ENCODE measurements around the gene RSRC1.

Gene RSRC1

GRCh38 chr3:158244274-158244673, 134.4 kb downstream of the RSRC1 start:
- H3K9me3 ChIP-seq: peaks cover 0 to 7% (median 0%) of the 10 kb centered on the region in 3 donors
- H3K27ac ChIP-seq: no peak overlapping the region
- intact Hi-C loops (cut with DNase I; ENCODE audit: low total_unique reads): no loop called here
- no peak overlapping the region for H3K4me3 ChIP-seq
- H3K27me3 ChIP-seq: no peaks in the 10 kb centered on the region
- TF ChIP-seq CTCF (IDR thresholded peaks at IDR 0.05): no peak
- H3K36me3 ChIP-seq: no peaks in the 10 kb centered on the region
- no peaks in the 10 kb centered on the region for H3K4me1 ChIP-seq
- DNase-seq: no peak

- DNase-seq: no peak
- intact Hi-C loops (cut with DNase I; ENCODE audit: low total_unique reads): no loop called here
- no peaks in the 10 kb centered on the region for H3K27me3 ChIP-seq
These were observed 137.4 kb downstream of the RSRC1 start for GRCh38 chr3:158247288-158247687.

GRCh38 chr3:158248261-158248660, 138.4 kb downstream of the RSRC1 start:
- intact Hi-C loops (cut with DNase I; ENCODE audit: low total_unique reads): no loop called here
- no peak for DNase-seq
- Histone ChIP-seq H3K4me1 (peaks cover 0 to 5% (median 0%) of the 10 kb centered on the region in 4 donors), H3K27ac (no peak overlapping the region), H3K9me3 (peaks cover 0 to 18% (median 0%) of the 10 kb centered on the region in 3 donors), H3K36me3 (peaks cover 0 to 4% (median 3%) of the 10 kb centered on the region in 3 donors), H3K4me3 (no peak overlapping the region), H3K27me3 (no peaks in the 10 kb centered on the region)
- TF ChIP-seq CTCF (IDR thresholded peaks at IDR 0.05): no peak

More at GRCh38 chr3:158247288-158247687, 137.4 kb downstream of the RSRC1 start:
- Histone ChIP-seq H3K4me1 (peaks cover 0 to 5% (median 0%) of the 10 kb centered on the region in 4 donors), H3K36me3 (peaks cover 0 to 2% (median 1%) of the 10 kb centered on the region in 3 donors), H3K4me3 (no peak overlapping the region), H3K9me3 (peaks cover 0 to 18% (median 0%) of the 10 kb centered on the region in 3 donors), H3K27ac (no peak overlapping the region)
- no peak for TF ChIP-seq CTCF (IDR thresholded peaks at IDR 0.05)

GRCh38 chr3:158249183-158249582, 139.3 kb downstream of the RSRC1 start:
- Histone ChIP-seq H3K27me3 (no peaks in the 10 kb centered on the region), H3K36me3 (peaks cover 0 to 7% (median 4%) of the 10 kb centered on the region in 3 donors), H3K4me3 (no peak overlapping the region), H3K9me3 (peaks cover 0 to 15% (median 0%) of the 10 kb centered on the region in 3 donors), H3K4me1 (peaks cover 0 to 5% (median 0%) of the 10 kb centered on the region in 4 donors), H3K27ac (no peak overlapping the region)
- TF ChIP-seq CTCF (IDR thresholded peaks at IDR 0.05): no peak
- intact Hi-C loops (cut with DNase I; ENCODE audit: low total_unique reads): no loop called here
- DNase-seq: no peak

- intact Hi-C loops (cut with DNase I; ENCODE audit: low total_unique reads): no loop called here
- Histone ChIP-seq H3K27me3 (no peaks in the 10 kb centered on the region), H3K9me3 (no peaks in the 10 kb centered on the region), H3K36me3 (peaks cover 0 to 8% (median 0%) of the 10 kb centered on the region in 3 donors), H3K4me3 (no peak overlapping the region), H3K27ac (no peak overlapping the region), H3K4me1 (peaks cover 0 to 3% (median 0%) of the 10 kb centered on the region in 4 donors)
- no peak for DNase-seq
- no peak for TF ChIP-seq CTCF (IDR thresholded peaks at IDR 0.05)
These were observed 148.7 kb downstream of the RSRC1 start for GRCh38 chr3:158258619-158259018.

- Histone ChIP-seq H3K9me3 (peaks cover 0 to under 1% (median 0%) of the 10 kb centered on the region in 3 donors), H3K36me3 (no peaks in the 10 kb centered on the region), H3K4me1 (peaks cover 0 to 3% (median 0%) of the 10 kb centered on the region in 4 donors), H3K27me3 (no peaks in the 10 kb centered on the region), H3K27ac (no peak overlapping the region), H3K4me3 (no peak overlapping the region)
- no peak for DNase-seq
- no peak for TF ChIP-seq CTCF (IDR thresholded peaks at IDR 0.05)
- intact Hi-C loops (cut with DNase I; ENCODE audit: low total_unique reads): no loop called here
These were observed 150.5 kb downstream of the RSRC1 start for GRCh38 chr3:158260392-158260791.
